GM21423 (cell line): ENCODE data around the gene ATP6V0A4.
"Not testable (repeated sequence)": the region's sequence is repeated elsewhere in the genome, so short reads cannot be mapped to it uniquely, and the experiment has no call there.

Experiments
- ATAC-seq: cut with Tn5 transposase; IDR thresholded peaks from one replicate; pipeline ENCODE4 v1.9.1; 2021; ENCODE audit warnings: mild to moderate bottlenecking, moderate library complexity; ENCODE audit not compliant: unreplicated experiment

The ATP6V0A4 gene

GRCh38 chr7:138804618-138805017 lies 6.6 kb upstream of the ATP6V0A4 start:
- no peak for ATAC-seq

DNA sequence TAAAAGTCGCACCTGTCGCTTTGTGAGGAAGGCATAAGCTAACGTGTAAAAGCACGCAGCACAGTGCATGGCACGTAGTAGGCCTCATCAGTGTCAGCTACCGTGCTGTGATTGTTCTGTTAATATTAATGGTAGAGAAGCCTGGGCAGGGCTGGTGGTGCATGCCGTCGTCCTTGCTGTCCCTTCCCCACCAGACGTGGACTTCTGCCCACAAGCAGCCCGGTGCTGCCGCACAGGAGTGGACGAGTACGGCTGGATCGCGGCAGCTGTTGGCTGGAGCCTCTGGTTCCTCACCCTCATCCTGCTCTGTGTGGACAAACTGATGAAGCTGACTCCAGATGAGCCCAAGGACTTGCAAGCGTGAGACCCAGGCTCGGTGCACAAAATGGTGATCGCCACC lies 4.7 kb upstream of the ATP6V0A4 start:
- no peak for ATAC-seq

DNA sequence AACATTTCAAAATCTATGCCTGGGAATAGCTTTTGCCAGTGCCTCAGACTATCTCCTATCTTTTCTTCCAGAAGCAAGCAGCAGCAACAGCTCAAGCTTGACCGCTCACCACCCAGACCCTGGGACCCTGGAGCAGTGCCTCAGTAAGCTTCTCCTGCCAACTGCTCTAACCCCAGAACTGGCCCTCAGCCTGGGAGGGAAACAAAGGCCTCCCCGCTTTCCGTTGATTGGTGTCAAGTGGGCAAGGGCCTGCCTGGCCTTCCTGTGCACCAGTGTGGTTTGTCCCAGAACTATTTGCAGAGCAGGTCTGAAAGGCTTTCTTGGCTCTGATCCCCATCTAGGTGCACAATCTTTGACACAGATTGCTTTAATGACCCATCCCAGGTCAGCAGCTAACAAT lies 3.3 kb upstream of the ATP6V0A4 start:
- no peak for ATAC-seq

DNA sequence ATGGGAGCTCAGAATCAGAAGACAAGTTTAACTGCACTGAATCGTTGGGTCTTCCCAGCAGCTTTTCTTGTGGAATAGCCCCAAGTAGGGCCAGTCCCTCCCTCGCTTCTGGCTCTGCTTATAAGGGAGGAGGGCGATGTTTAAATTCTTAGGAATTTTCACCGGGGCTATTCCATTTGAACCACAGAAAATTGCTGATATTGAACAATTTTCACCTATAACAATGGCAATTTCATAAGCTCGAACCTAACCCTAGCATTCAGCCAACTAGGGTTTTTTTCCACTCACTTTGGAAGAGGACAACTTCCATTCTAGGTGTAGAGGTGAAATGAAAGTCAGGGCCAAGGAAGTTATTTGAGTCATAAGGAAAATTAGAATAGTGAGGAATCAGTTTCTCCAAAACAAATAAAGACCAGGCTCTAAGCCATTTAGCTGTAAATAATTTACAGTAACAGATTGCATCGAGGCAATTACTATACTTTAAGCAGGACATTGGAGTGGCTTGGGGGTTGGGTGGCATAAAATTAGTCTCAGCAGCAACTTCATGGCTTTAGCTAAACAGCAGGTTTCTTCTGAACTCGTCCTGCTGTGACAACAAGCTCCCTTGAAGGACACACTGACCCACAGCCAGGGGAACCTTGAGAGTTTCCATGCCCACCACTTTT lies 1.5 kb upstream of the ATP6V0A4 start:
- no peak for ATAC-seq

DNA sequence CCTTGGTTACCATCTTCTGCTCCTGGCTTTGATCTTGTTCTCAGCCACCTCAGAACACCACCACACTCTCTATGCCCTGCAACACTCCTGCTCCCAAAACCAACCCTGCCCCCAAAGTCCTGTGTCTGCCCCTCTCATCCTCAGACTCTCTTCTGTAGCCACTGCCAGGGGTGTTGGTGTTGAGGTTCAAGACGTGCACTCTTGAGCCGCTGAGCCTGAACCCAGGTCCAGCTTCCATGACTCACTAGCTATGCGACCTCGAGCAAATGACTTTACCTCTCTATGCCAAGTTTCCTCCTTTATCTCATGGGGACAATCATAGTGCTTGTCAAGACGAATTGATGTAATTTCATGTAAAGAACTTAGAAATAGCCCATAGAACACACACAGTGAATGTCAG lies 840 bp upstream of the ATP6V0A4 start:
- ATAC-seq: no peak

DNA sequence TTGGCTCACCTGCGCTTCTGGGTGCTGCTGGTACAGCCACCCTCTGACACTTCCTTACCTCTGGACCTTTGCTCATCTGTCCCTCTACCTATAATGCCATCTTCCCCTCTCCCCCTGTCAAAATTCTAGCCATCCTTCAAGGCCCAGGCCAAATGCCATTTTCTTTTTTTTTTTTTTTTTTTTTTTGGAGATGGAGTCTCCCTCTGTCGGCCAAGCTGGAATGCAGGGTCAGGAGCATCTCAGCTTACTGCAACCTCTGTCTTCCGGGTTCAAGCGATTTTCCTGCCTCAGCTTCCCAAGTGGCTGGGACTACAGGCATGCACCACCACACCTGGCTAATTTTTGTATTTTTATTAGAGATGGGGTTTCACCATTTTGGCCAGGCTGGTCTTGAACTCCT lies 950 bp downstream of the ATP6V0A4 start:
- not testable (repeated sequence) for ATAC-seq

- ATAC-seq: no peak
Measured at GRCh38 chr7:138796038-138796615, 1.9 kb downstream of the ATP6V0A4 start.

- no peak for ATAC-seq
Measured at GRCh38 chr7:138785587-138786437, 12.2 kb downstream of the ATP6V0A4 start.

DNA sequence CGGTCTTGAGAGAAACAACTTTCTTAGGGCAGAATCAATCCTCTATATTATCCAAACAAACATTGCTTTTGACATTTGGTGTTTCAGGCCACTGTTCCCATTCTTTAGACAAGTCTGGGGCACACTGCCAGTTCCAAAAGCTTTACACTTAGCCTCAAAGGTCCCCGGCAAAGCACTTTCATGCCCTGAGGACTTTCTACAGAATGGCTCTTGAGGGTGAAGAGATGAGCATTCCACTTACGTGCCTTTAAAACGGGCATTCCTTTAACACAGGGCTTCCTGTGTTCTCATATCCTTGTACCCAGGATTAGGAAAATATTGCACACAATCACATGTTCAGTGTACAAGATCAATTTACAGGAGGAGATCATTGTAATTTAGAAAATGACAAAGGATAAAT lies 13.3 kb downstream of the ATP6V0A4 start:
- no peak for ATAC-seq

- no peak for ATAC-seq
Measured at GRCh38 chr7:138781004-138781403, 17.0 kb downstream of the ATP6V0A4 start.

DNA sequence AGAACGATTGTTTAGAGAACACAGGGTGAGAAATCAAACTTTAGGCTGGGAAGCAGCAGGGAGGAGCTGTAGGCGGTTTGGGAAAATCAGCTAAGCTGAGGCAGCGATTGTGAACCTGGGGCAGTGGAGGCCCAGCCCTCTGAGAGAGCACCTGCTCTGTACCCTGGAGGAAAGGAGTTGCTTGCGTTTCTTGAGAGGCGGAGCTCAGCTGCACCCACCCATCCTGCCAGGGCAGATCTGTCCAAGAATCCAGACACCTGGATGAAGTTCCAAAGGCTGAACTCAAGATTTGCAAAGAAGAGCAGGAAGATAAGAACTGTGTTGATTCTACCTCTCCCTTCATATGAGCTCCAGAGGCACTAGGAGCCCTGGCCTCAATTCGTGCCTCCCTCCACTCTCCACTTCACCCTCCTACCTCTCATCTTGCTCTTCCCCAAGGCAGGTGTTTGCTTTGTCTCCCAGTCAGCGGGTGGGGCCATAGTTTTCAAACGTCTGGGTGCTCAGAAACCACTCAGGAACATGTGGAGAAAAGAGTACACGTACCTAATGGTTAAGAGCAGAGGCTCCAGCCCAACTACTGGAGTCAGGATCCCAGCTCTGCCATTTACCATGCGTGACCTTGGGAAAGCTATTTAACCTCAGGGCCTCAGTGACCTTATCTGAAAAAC lies 21.7 kb downstream of the ATP6V0A4 start:
- no peak for ATAC-seq

DNA sequence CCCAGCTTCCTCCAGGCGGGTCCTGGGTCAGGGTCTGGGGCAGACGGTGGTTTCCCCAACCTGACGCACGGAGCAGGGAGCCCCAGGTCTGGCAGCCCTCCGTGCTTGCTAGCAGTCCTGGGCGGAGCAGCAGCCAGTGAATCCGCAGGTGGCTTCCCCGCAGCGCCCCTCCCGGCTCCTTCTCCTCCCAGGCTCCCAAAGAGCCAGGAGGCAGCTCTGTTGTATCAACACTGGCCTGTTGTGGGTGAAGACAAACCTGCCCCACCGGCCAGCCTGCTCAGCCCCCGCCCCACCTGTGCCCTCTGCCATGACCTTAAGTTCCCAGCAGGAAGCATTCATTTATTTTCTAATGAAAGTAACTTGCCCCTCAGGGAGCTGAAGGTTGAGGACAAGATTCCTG lies 24.2 kb downstream of the ATP6V0A4 start:
- ATAC-seq: no peak

GRCh38 chr7:138773176-138773575 lies 24.8 kb downstream of the ATP6V0A4 start:
- no peak for ATAC-seq

- no peak for ATAC-seq
Measured at GRCh38 chr7:138770904-138771303, 27.1 kb downstream of the ATP6V0A4 start.

DNA sequence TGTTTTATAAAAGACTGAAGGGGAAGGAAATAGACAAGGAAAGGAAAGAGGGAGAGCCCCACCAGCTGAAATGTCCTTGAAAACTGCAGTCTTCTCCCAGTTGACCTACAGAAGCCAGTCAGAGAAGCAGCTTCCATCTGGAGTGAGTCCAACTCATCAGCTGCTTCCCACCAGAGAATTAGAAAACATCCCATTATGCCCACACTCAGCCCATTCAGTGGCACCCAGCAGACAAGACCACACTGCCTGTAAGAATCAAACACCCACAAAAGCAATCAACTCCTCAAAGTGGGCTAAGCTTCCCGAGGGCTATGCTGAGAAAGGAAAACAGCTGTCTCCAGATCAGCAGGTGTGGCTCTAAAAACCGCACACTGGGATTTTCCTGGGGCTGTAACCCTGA lies 29.8 kb downstream of the ATP6V0A4 start:
- no peak for ATAC-seq

GRCh38 chr7:138756591-138757242 lies 41.3 kb downstream of the ATP6V0A4 start:
- no peak for ATAC-seq

GRCh38 chr7:138755842-138756590 lies 42.0 kb downstream of the ATP6V0A4 start:
- no peak for ATAC-seq

GRCh38 chr7:138755331-138755747 lies 42.7 kb downstream of the ATP6V0A4 start:
- no peak for ATAC-seq

DNA sequence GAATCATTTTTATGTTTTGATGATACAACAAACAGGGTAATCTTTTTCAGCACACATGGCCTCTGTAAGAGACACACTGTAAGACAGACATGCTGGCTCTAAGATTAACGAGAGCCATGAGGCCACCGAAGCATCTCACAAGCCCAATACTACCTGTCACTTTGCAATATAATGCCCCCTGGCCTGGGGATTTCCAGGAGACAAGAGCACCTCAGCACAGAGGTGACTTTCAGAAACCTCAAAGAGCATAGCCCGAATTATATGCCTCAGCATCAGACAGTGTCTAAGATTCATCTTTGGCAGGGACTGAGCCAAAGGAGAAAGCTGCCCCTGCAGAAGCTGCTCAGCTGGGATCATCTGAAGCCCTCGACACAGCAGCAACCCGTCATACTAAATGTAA lies 44.4 kb downstream of the ATP6V0A4 start:
- no peak for ATAC-seq

- no peak for ATAC-seq
Measured at GRCh38 chr7:138753150-138753518, 44.9 kb downstream of the ATP6V0A4 start.
